H1 (cell line): Measurements from ENCODE around the gene CFP. TPM values are rescaled to one million over a fixed set of nuclear protein-coding genes. Genes with fewer than 3 reads are reported as not detected.

ENCODE experiments used
- CTCF ChIA-PET: fragments of 300-600 bp; sonication (Branson Sonifier 250); formaldehyde crosslinking; loops from one replicate; lab custom pipeline; 2021; ENCODE audit not compliant: partially characterized antibody; lab: Charles Lee
- POLR2A ChIA-PET: fragments of 300-600 bp; sonication (Branson Sonifier 250); formaldehyde crosslinking; loops from one replicate; lab custom pipeline; 2021; ENCODE audit warnings: inconsistent platforms; ENCODE audit not compliant: partially characterized antibody; lab: Charles Lee
- DNase-seq, 2 experiments: peaks; one replicate each; pipeline versions ENCODE4 v3.0.0 to v3.0.0-alpha.2; 2010 to 2022; ENCODE audit warnings: low spot score in 2 of 2, low read depth in 1 of 2, mixed read lengths in 1 of 2
- FAIRE-seq: peaks from 2 replicates; lab custom pipeline; 2011; peaks lifted over from hg19 to GRCh38; lab: Jason Lieb, UNC
- H2AFZ ChIP-seq: 2 replicates; pipeline ENCODE4 v1.8.1; 2012; ENCODE audit warnings: low read length, inconsistent platforms
- H2AK5ac ChIP-seq: 2 replicates; pipeline ENCODE4 v1.6.1; 2013; ENCODE audit warnings: low read depth, low read length
- H2BK120ac ChIP-seq: replicated peaks from 2 replicates; pipeline ENCODE3; 2013; ENCODE audit warnings: low read depth, low read length, inconsistent platforms
- H2BK12ac ChIP-seq: 2 replicates; pipeline ENCODE4 v1.6.1; 2013; ENCODE audit warnings: low read depth, low read length
- H2BK15ac ChIP-seq: 2 replicates; pipeline ENCODE4 v1.6.1; 2013; ENCODE audit warnings: low read length
- H2BK20ac ChIP-seq: 2 replicates; pipeline ENCODE4 v1.6.1; 2013; ENCODE audit warnings: low read length
- H2BK5ac ChIP-seq: 2 replicates; pipeline ENCODE4 v1.6.1; 2013; ENCODE audit warnings: low read depth, low read length
- H3K14ac ChIP-seq: 2 replicates; pipeline ENCODE4 v1.6.1; 2013; ENCODE audit warnings: inconsistent platforms; ENCODE audit not compliant: insufficient read length
- H3K18ac ChIP-seq: 2 replicates; pipeline ENCODE4 v1.6.1; 2013; ENCODE audit warnings: low read length; ENCODE audit errors: extremely low read depth
- H3K23ac ChIP-seq: 2 replicates; pipeline ENCODE4 v1.6.1; 2013; ENCODE audit warnings: inconsistent platforms; ENCODE audit not compliant: insufficient read length
- H3K23me2 ChIP-seq: 2 replicates; pipeline ENCODE4 v1.6.1; 2013; ENCODE audit warnings: low read depth, low read length
- H3K27ac ChIP-seq: 2 replicates; pipeline ENCODE4 v1.6.1; 2011; ENCODE audit warnings: low read depth, low read length, inconsistent platforms
- H3K27me3 ChIP-seq, 4 experiments: replicated peaks in 1 of 4; 1 replicate in 1 of 4; 2 replicates in 3 of 4; pipeline versions ENCODE4 v1.6.1 to v1.8.1; 2011 to 2013; ENCODE audit warnings: low read length in 3 of 4, mild to moderate bottlenecking in 3 of 4, inconsistent platforms in 2 of 4, mixed read lengths in 2 of 4, moderate library complexity in 1 of 4; ENCODE audit not compliant: control insufficient read depth in 3 of 4, insufficient read depth in 3 of 4; ENCODE audit errors: extremely low read depth in 1 of 4
- H3K36me3 ChIP-seq, 4 experiments: 2 replicates each; pipeline versions ENCODE4 v1.6.1 to v1.8.1; 2011 to 2013; ENCODE audit warnings: mild to moderate bottlenecking in 4 of 4, low read length in 3 of 4, moderate library complexity in 2 of 4, control low read depth in 1 of 4, inconsistent platforms in 1 of 4; ENCODE audit not compliant: insufficient read depth in 4 of 4, control insufficient read depth in 2 of 4
- H3K4ac ChIP-seq: replicated peaks from 2 replicates; pipeline ENCODE3; 2013; ENCODE audit warnings: low read length, low read depth, mixed read lengths, inconsistent platforms; ENCODE audit not compliant: insufficient read length
- H3K4me1 ChIP-seq, 4 experiments: replicated peaks in 1 of 4; 1 replicate in 1 of 4; 2 replicates in 3 of 4; pipeline versions ENCODE4 v1.6.1 to v1.8.1; 2011 to 2013; ENCODE audit warnings: low read length in 3 of 4, inconsistent platforms in 2 of 4, mixed read lengths in 1 of 4; ENCODE audit not compliant: insufficient read depth in 4 of 4, control insufficient read depth in 3 of 4
- H3K4me2 ChIP-seq, 2 experiments: 2 replicates each; pipeline versions ENCODE4 v1.6.1 to v1.8.1; 2011 to 2013; ENCODE audit warnings: low read depth in 2 of 2, low read length in 2 of 2, control low read depth in 1 of 2, inconsistent platforms in 1 of 2, mild to moderate bottlenecking in 1 of 2; ENCODE audit not compliant: insufficient read depth in 1 of 2
- H3K4me3 ChIP-seq, 4 experiments: fragments of 200-600, 300-600 bp in 1 of 4; sonication (generic), shearing (Covaris generic), sonication (Bioruptor Twin) in 1 of 4; 2 replicates each; pipeline versions ENCODE4 v1.5.1 to v1.8.1; 2011 to 2016; ENCODE audit warnings: low read length in 4 of 4, low read depth in 3 of 4, control low read depth in 2 of 4, inconsistent platforms in 2 of 4, mild to moderate bottlenecking in 2 of 4, mixed read lengths in 1 of 4, moderate library complexity in 1 of 4; ENCODE audit not compliant: insufficient read depth in 2 of 4; ENCODE audit errors: extremely low read depth in 1 of 4
- H3K56ac ChIP-seq: replicated peaks from 2 replicates; pipeline ENCODE3; 2013; ENCODE audit warnings: low read depth, mild to moderate bottlenecking, mixed read lengths, low read length, inconsistent platforms; ENCODE audit not compliant: insufficient read length
- H3K79me1 ChIP-seq: 2 replicates; pipeline ENCODE4 v1.6.1; 2013; ENCODE audit warnings: low read depth, low read length, control low read depth
- H3K79me2 ChIP-seq, 2 experiments: 2 replicates each; pipeline versions ENCODE4 v1.6.1 to v1.8.1; 2012 to 2013; ENCODE audit warnings: low read length in 2 of 2, mild to moderate bottlenecking in 2 of 2, inconsistent platforms in 1 of 2; ENCODE audit not compliant: insufficient read depth in 2 of 2, control insufficient read depth in 1 of 2
- H3K9ac ChIP-seq, 4 experiments: replicated peaks in 1 of 4; 1 replicate in 1 of 4; 2 replicates in 3 of 4; pipeline versions ENCODE4 v1.6.1 to v1.8.1; 2011 to 2013; ENCODE audit warnings: low read depth in 3 of 4, low read length in 3 of 4, control low read depth in 2 of 4, mild to moderate bottlenecking in 2 of 4, moderate library complexity in 2 of 4, inconsistent platforms in 1 of 4; ENCODE audit errors: extremely low read depth in 1 of 4
- H3K9me3 ChIP-seq, 2 experiments: 2 replicates each; pipeline versions ENCODE4 v1.6.1 to v1.8.1; 2012 to 2013; ENCODE audit warnings: mild to moderate bottlenecking in 2 of 2, moderate library complexity in 2 of 2, control low read depth in 1 of 2, inconsistent platforms in 1 of 2, low read depth in 1 of 2, low read length in 1 of 2, mixed read lengths in 1 of 2; ENCODE audit not compliant: insufficient read depth in 2 of 2
- H4K20me1 ChIP-seq, 2 experiments: replicated peaks in 1 of 2; 2 replicates each; pipeline versions ENCODE3 to v1.8.1; 2011 to 2013; ENCODE audit warnings: inconsistent platforms in 2 of 2, low read length in 2 of 2, mild to moderate bottlenecking in 1 of 2; ENCODE audit not compliant: insufficient read depth in 2 of 2, control insufficient read depth in 1 of 2
- H4K5ac ChIP-seq: 2 replicates; pipeline ENCODE4 v1.6.1; 2013; ENCODE audit warnings: low read length, low read depth, mixed read lengths, inconsistent platforms; ENCODE audit not compliant: insufficient read length
- H4K8ac ChIP-seq: 2 replicates; pipeline ENCODE4 v1.8.0; 2013; ENCODE audit warnings: mild to moderate bottlenecking, moderate library complexity, low read length, inconsistent platforms; ENCODE audit not compliant: insufficient read depth; ENCODE audit errors: extremely low read depth
- H4K91ac ChIP-seq: replicated peaks from 2 replicates; pipeline ENCODE3; 2013; ENCODE audit warnings: low read length, mixed read lengths, inconsistent platforms; ENCODE audit not compliant: insufficient read length
- ASH2L ChIP-seq: fragments of 200-600, 300-600 bp; sonication (generic); IDR thresholded peaks from one replicate; pipeline ENCODE4 v1.7.1; 2017; ENCODE audit warnings: low read length
- BACH1 ChIP-seq: IDR thresholded peaks from 2 replicates; pipeline ENCODE4 v1.6.1; 2012; ENCODE audit warnings: low read length, improper control_type of control experiment
- BRCA1 ChIP-seq: IDR thresholded peaks from 2 replicates; pipeline ENCODE4 v1.6.1; 2012; ENCODE audit warnings: low read depth, low read length, improper control_type of control experiment
- CBX8 ChIP-seq: fragments of 300-800, 300-1000 bp; sonication (generic); IDR thresholded peaks from 2 replicates; pipeline ENCODE4 v1.7.1; 2016; ENCODE audit warnings: low read depth, low read length, borderline replicate concordance
- CHD2 ChIP-seq: IDR thresholded peaks from 2 replicates; pipeline ENCODE4 v1.6.1; 2012; ENCODE audit warnings: low read length, improper control_type of control experiment
- JUND ChIP-seq: IDR thresholded peaks from 2 replicates; pipeline ENCODE4 v1.6.1; 2011; ENCODE audit warnings: mild to moderate bottlenecking, improper control_type of control experiment, low read length
- NRF1 ChIP-seq: IDR thresholded peaks from 2 replicates; pipeline ENCODE4 v1.6.1; 2011; ENCODE audit warnings: mild to moderate bottlenecking, low read depth, low read length, improper control_type of control experiment
- POU5F1 ChIP-seq: IDR thresholded peaks from 2 replicates; pipeline ENCODE4 v1.6.1; 2011; ENCODE audit warnings: low read depth, mild to moderate bottlenecking, low read length, moderate library complexity
- RAD21 ChIP-seq, 2 experiments: IDR thresholded peaks in 1 of 2; conservative IDR thresholded peaks in 1 of 2; 2 replicates each; pipeline ENCODE4 v1.6.1; 2011; ENCODE audit warnings: low read depth in 2 of 2, low read length in 2 of 2, improper control_type of control experiment in 1 of 2, inconsistent platforms in 1 of 2, mild to moderate bottlenecking in 1 of 2, moderate library complexity in 1 of 2
- RXRA ChIP-seq: IDR thresholded peaks from 2 replicates; pipeline ENCODE4 v1.6.1; 2011; ENCODE audit warnings: low read depth, mild to moderate bottlenecking, low read length, moderate library complexity; ENCODE audit not compliant: insufficient read depth
- SP2 ChIP-seq: IDR thresholded peaks from 2 replicates; pipeline ENCODE4 v1.6.1; 2012; ENCODE audit warnings: mild to moderate bottlenecking, low read length, inconsistent platforms
- TBP ChIP-seq: IDR thresholded peaks from 2 replicates; pipeline ENCODE4 v1.6.1; 2011; ENCODE audit warnings: low read depth, low read length, improper control_type of control experiment
- USF2 ChIP-seq: IDR thresholded peaks from 2 replicates; pipeline ENCODE4 v1.6.1; 2011; ENCODE audit warnings: low read length, improper control_type of control experiment
- YY1 ChIP-seq: IDR thresholded peaks from 2 replicates; pipeline ENCODE4 v1.6.1; 2011; ENCODE audit warnings: low read depth, mild to moderate bottlenecking, low read length
- WGBS, 2 experiments: shearing (Covaris generic) in 1 of 2; methylation state at CpG; one replicate each; pipeline versions ENCODE4 v1.1.6 to v1.1.7; 2013 to 2015; ENCODE audit warnings: low lambda C conversion rate in 2 of 2, mixed read lengths in 2 of 2, inconsistent platforms in 1 of 2, low coverage in 1 of 2, missing lambda C conversion rate in 1 of 2; ENCODE audit not compliant: insufficient replicate concordance in 2 of 2, insufficient coverage in 1 of 2, insufficient read length in 1 of 2; ENCODE audit errors: extremely low coverage in 1 of 2, missing lambda C conversion rate in 1 of 2; 5-methylcytosine and 5-hydroxymethylcytosine counted together
- polyA plus RNA-seq, 7 experiments: library from polyadenylated mRNA; depleted of rRNA in 3 of 7; stranded (reverse) in 5 of 7; unstranded in 2 of 7; fragments of >200 nt in 5 of 7; fragments of 200-250 nt in 2 of 7; gene quantifications; 1 replicate in 5 of 7; 2 replicates in 1 of 7; 4 replicates in 1 of 7; pipeline versions ENCODE4 v1.2.1 to v1.2.3, GENCODE V29; 2011 to 2013; ENCODE audit warnings: missing spikeins in 2 of 7, mixed read lengths in 2 of 7
- total RNA-seq: library from RNA; stranded (reverse); fragmentation: NEBNext Ultra II Directional; extraction: Animal tissue kit (Norgen Biotek cat#: 25700); gene quantifications from 2 replicates; pipeline ENCODE4 v1.2.1, GENCODE V29; 2021

The CFP gene
- total and polyA plus RNA-seq, 2 of the 8 experiments (the other 6 are each of a cell fraction or from before 2014, with no cell fraction given) = 0.76 to 2.2 TPM

GRCh38 chrX:47662144-47662657, 32.5 kb upstream of the CFP start:
- H3K23me2 ChIP-seq = no peaks in the 10 kb centered on the region
- H3K9me3 ChIP-seq = no peaks in the 10 kb centered on the region
- no peak overlapping the region for H2BK15ac ChIP-seq
- no peak overlapping the region for H2AK5ac ChIP-seq
- POLR2A ChIA-PET = no interaction called here
- no peak overlapping the region for H3K4me3 ChIP-seq
- TF ChIP-seq CHD2 (no peak), BACH1 (no peak), RXRA (no peak), POU5F1 (no peak), YY1 (no peak), NRF1 (no peak), CBX8 (no peak), BRCA1 (no peak), SP2 (no peak), TBP (no peak), JUND (no peak), USF2 (no peak), RAD21 (IDR thresholded peaks at IDR 0.05 in 1 of 2, conservative IDR thresholded peaks at IDR 0.05 in 1 of 2; ENCODE audit: low read depth in 2 of 2, low read length in 2 of 2) (no peak), ASH2L (no peak)
- TF ChIP-seq, all 59 proteins: peak for 0
- H3K4me2 ChIP-seq = no peak overlapping the region
- no peaks in the 10 kb centered on the region for H3K79me2 ChIP-seq
- 78% methylated on average over 1 of the region's 1 CpG; no CpG with 5 or more reads in 1 of the 2 experiments for WGBS, 2 experiments
- no peak overlapping the region for H3K18ac ChIP-seq
- no peak overlapping the region for H3K14ac ChIP-seq
- H3K4ac ChIP-seq = no peak overlapping the region
- H2BK12ac ChIP-seq = no peak overlapping the region
- no peak overlapping the region for H2AFZ ChIP-seq
- H4K8ac ChIP-seq = no peak overlapping the region
- no peak overlapping the region for H3K9ac ChIP-seq
- H4K91ac ChIP-seq = no peak overlapping the region
- H3K79me1 ChIP-seq = no peaks in the 10 kb centered on the region
- DNase-seq (no peak), FAIRE-seq (no peak)
- no peak overlapping the region for H2BK120ac ChIP-seq
- H3K36me3 ChIP-seq = peaks cover 0 to 3% (median under 1%) of the 10 kb centered on the region in 4 experiments; a peak in 3 of 8 replicates
- no peaks in the 10 kb centered on the region for H3K4me1 ChIP-seq
- H3K23ac ChIP-seq = no peak overlapping the region
- no peaks in the 10 kb centered on the region for H4K20me1 ChIP-seq
- H3K56ac ChIP-seq = no peak overlapping the region
- H4K5ac ChIP-seq = no peak overlapping the region
- H3K27ac ChIP-seq = no peak overlapping the region
- peaks cover 0 to 4% (median 1%) of the 10 kb centered on the region in 4 experiments; a peak in 3 of 7 replicates for H3K27me3 ChIP-seq
- CTCF ChIA-PET = interaction anchor here (1.1 kb wide), 1 partner anchor 90 kb away, joined by 3 read pairs; no protein-coding TSS in a partner anchor
- no peak overlapping the region for H2BK5ac ChIP-seq
- no peak overlapping the region for H2BK20ac ChIP-seq
